ENCODE data around the gene CASZ1. TPM values are rescaled to one million over a fixed set of nuclear protein-coding genes. Genes with fewer than 3 reads are reported as not detected.

Gene CASZ1
- total and polyA plus RNA-seq, 10 of the 15 experiments (the other 5 are each of a cell fraction or from before 2014, with no cell fraction given) = 0.52 to 9.8 (median 3.7) TPM

DNA sequence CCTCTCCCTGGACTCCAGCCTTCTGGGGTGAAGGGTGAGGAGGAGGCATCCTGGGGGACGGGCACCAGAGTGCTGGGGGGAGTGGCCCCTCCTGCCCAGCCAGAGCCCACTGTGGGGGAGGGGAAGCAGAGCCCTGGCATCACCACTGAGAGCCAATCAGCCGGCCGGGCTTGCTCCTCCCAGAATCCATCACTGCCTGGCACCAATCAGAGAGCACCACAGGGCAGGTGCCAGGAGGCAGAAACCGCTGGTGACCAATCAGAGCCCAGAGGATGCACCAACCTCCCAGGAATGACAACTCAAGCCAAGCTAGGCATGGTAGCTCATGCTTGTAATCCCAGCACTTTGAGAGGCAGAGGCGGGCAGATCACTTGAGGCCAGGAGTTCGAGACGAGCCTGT, 27.9 kb downstream of the CASZ1 start (continued):
- no peak for TF ChIP-seq SRF (IDR thresholded peaks at IDR 0.05; ENCODE audit: low read depth in 2 of 2, low read length in 2 of 2)
- TF ChIP-seq TCF7 (IDR thresholded peaks at IDR 0.05; ENCODE audit: borderline replicate concordance) = no peak
- TF ChIP-seq CUX1 (IDR thresholded peaks at IDR 0.05; ENCODE audit: insufficient replicate concordance, low read depth, low read length) = no peak

DNA sequence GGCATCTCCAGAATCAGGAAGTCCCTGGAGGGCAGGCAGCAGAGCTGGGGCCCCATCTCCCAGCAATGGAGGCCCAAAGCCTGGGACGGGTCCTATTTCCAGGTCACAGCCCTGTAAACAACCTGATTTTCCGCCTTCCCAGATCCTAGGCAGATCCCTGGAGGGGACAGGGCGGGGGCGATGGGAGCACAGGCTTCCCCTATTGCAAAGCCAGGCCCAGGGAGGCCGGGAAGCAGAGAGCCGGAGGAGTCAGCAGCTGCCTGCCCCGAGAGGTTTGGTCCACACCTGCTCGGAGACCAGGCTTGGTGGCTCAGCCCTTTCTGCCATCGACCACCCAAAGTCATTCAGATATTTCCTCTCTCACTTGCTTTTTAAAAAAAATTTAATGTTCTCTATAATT, 29.2 kb downstream of the CASZ1 start:
- H4K20me1 ChIP-seq (ENCODE audit: control insufficient read depth, insufficient read depth) = no peaks in the 10 kb centered on the region
- no peaks in the 10 kb centered on the region for H3K79me2 ChIP-seq (ENCODE audit: control insufficient read depth, insufficient read depth, low read length)
- in situ Hi-C loops (cut with MboI) = no loop called here
- POLR2A ChIA-PET = no interaction called here
- DNase-seq (ENCODE audit: low read depth, low spot score) (no peak), FAIRE-seq (no peak), ATAC-seq (no peak)
- peaks cover 2 to 3% of the 10 kb centered on the region in 2 experiments; a peak in 2 of 4 replicates for H3K27me3 ChIP-seq (replicated peaks in 1 of 2; ENCODE audit: control insufficient read depth in 2 of 2, insufficient read depth in 2 of 2, low read length in 1 of 2)
- H3K9me3 ChIP-seq (replicated peaks; ENCODE audit: control insufficient read depth, insufficient read depth, low read length) = no peaks in the 10 kb centered on the region; the same call in 2 of the 3 replicates
- 29% methylated on average over 9 of the region's 9 CpGs for WGBS (ENCODE audit: insufficient coverage, insufficient replicate concordance, low lambda C conversion rate, missing lambda C conversion rate)
- CTCF ChIA-PET = no interaction called here
- SMC1A ChIA-PET (ENCODE audit: uncharacterized antibody, unreplicated experiment) = no interaction called here
- RAD21 ChIA-PET (ENCODE audit: unreplicated experiment) = no interaction called here
- BruUV-seq (replicated peaks) = no TSS peak
- H3K4me3 ChIP-seq = no peak overlapping the region
- H3K4me1 ChIP-seq (ENCODE audit: control insufficient read depth, insufficient read depth, low read length) = no peaks in the 10 kb centered on the region
- H3K9ac ChIP-seq (ENCODE audit: control insufficient read depth, insufficient read depth, low read length) = no peak overlapping the region
- H2AFZ ChIP-seq (ENCODE audit: control insufficient read depth, low read depth, low read length) = no peak overlapping the region
- intact Hi-C loops (cut with micrococcal nuclease; ENCODE audit: unreplicated experiment) = no loop called here
- no peaks in the 10 kb centered on the region for H3K36me3 ChIP-seq (ENCODE audit: control insufficient read depth in 2 of 2, insufficient read depth in 2 of 2, low read length in 1 of 2)
- H3K4me2 ChIP-seq (ENCODE audit: control insufficient read depth, insufficient read depth) = no peak overlapping the region
- TF ChIP-seq E2F8 (IDR thresholded peaks at IDR 0.05; ENCODE audit: low read depth, partially characterized antibody) = no peak
- H3K27ac ChIP-seq (ENCODE audit: control insufficient read depth, insufficient read depth) = no peak overlapping the region
